8988T (cell line): ENCODE data around the gene AGBL4.

Source experiments
- DNase-seq: peaks from one replicate; pipeline ENCODE4 v3.0.0; 2011

AGBL4 gene

GRCh38 chr1:48876330-48876785, 1147.4 kb downstream of the AGBL4 start:
- DNase-seq, result no peak

GRCh38 chr1:48875552-48876329, 1148.0 kb downstream of the AGBL4 start:
- DNase-seq, result no peak

GRCh38 chr1:48873944-48874343, 1149.8 kb downstream of the AGBL4 start:
- DNase-seq, result no peak

DNA sequence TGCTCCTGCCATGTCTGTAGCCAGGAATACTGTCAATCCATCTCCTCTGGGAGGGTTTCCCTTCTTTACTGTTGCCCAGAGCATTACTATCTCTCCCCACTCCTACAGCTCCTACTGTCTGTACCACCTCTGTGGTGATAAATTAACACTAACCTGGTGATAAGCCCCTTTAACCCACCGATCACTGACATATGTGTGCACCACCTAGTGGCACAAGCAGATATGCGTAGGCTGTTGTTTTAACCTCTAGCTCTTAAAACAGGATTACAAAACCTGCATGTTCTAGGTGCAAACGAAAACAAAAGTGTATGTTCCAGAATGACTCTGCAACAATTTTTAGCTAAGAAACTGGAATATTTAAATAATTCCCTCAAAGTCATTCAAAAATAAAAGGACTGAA, 1153.2 kb downstream of the AGBL4 start:
- no peak for DNase-seq

GRCh38 chr1:48869116-48869893, 1154.4 kb downstream of the AGBL4 start:
- no peak for DNase-seq

- DNase-seq, result no peak
These were observed 1158.8 kb downstream of the AGBL4 start for GRCh38 chr1:48864913-48865312.

DNA sequence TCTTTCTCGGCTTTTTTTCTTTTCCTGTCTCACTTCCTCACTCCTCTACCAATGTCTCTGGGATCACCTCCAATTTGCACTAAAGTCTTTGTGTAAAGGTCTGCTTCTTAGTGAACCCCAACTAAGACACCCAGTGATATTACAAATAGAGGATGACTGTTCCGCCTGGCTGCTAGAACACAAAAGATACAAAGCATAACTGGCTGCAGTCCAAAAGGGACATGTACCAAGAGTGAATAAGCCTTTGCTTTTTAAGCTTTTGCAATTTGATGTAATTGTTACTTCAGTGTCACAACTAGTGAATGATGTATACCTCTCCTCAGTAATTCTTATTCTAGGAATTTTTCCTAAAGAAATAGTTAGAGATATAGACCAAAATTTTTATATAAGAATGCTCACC, 1164.3 kb downstream of the AGBL4 start:
- DNase-seq, result no peak

- DNase-seq, result no peak
These were observed 1165.4 kb downstream of the AGBL4 start for GRCh38 chr1:48858200-48858920.

DNA sequence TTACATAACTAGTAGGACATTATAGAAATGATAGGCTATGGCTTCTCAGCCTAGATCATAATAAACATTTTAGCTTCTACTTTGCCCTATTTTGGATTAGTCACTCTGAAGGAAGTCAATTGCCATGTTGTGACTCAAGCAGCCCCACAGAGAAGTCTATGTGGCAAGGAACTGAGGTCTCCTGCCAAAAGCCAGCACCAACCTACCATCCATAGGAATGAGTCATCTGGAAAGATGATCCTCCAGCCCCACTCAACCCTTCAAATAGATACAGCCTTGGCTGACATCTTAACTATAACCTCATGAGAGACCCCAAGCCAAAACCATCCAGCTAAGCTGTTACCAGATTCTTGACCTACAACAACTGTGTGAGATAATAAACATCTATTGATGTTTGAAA, 1170.7 kb downstream of the AGBL4 start:
- DNase-seq, result no peak

DNA sequence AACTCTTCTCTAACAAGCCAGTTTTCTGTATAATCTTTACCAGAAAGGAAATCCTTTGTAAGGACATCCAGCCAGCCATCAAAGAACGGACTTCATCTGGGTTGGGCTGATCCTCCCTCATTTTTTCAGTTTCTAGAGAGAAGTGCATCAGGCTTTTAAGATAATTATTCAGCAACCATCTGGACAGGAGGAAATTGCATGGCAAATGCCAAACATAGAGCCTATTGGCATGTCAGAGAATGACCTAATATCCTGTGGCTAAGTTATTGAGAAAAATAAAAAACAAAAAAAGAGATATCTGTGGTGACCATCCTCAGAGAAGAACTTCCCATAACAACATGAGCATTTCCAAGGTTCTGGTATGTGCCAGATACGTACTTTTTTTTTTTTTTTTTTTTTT, 1172.1 kb downstream of the AGBL4 start:
- DNase-seq, result no peak

- no peak for DNase-seq
These were observed 1175.7 kb downstream of the AGBL4 start for GRCh38 chr1:48848035-48848434.

DNA sequence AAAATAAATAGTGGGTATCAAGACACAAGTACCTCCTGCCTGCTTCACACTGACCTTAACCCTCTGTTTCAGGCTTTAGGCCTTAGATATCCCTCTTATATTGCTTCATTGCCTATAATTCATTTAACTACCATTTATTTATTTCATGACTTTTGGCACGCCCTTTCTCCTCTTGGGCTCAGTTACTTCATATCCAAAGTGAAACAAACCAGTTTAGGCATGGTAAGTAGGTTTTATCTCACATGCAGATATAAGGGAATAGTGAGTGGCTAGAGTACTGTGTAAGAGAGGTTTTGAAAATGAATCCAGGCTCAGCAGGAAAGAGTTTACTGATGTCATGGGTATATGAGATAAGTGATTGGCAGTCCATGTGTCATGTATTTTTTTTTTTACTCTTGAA, 1177.3 kb downstream of the AGBL4 start:
- DNase-seq, result no peak

GRCh38 chr1:48844187-48844586, 1179.6 kb downstream of the AGBL4 start:
- no peak for DNase-seq

DNA sequence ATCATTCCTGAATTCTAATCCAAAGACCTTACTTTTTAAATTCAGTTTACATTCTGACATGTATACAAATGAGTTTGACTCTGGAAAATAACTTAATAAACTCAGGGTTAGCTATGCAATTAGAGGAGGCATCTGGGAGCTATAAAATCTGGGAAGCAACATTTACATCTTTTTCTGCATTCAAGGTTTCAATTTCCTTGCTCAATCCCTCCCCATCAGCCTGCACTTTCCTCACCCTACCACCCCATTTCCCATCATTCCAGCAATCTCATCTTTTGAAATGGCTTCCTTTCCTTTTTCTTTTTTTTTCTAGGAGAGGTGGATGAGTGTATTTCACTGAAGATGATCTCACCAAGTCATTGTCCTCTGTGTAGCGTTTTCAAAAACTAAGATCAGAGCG, 1181.8 kb downstream of the AGBL4 start:
- no peak for DNase-seq

GRCh38 chr1:48841461-48841860, 1182.3 kb downstream of the AGBL4 start:
- DNase-seq, result no peak

GRCh38 chr1:48831120-48831978, 1192.4 kb downstream of the AGBL4 start:
- DNase-seq, result no peak

DNA sequence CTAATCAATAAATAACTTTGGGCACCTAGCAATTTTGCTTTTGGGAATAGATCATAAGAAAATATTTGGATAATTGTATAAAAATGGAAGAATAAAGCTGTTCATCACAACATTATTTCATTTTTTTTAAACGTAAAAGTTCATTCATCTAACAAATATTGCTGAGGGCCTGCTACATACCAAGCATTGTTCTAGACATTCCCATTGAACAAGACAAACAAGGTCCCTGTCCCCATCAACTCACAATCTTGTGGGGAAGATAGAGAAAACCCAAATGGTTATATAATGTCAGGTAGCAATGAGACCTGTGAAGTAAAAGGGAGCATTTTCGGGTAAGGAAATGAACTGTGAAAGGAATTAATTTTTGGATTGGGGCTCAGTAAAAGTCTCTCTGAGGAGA, 1193.0 kb downstream of the AGBL4 start:
- no peak for DNase-seq

GRCh38 chr1:48829446-48829845, 1194.3 kb downstream of the AGBL4 start:
- DNase-seq, result no peak

DNA sequence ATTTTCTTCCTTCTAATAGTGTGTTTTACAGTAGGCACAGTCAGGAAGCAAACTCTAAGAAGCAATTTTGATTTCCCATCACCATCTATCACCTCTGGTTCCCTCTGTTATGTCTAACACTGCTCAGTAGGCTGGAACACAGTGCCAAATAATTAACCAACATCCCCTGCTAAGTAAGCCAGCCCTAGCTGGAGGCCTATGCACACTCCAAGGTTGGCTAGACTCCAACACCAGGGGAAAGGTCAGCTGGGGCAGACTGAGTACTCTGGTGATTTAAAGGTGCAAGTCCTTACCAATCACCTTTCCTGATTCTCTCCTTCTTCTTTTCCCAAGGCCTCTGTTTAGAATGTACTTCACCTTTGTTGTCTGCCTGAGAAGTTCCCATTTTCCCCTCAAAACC, 1200.6 kb downstream of the AGBL4 start:
- DNase-seq, result no peak

DNA sequence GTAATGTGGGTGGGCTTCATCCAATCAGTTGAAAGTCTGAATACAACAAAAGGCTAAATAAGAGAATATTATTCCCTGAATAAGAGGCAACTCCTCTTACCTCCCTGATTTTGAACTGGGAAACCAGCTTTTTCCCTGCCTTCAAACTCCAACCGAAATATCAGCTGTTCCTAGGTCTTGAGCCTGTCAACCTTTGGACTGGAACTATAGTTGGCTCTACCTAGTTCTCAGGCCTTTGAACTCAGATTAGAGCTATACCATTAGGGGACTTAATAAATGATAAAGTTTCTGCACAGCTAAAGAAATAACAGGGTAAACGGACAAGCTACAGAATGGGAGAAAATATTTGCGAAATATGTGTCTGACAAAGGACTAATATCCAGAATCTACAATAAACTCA, 1203.3 kb downstream of the AGBL4 start:
- DNase-seq, result no peak

DNA sequence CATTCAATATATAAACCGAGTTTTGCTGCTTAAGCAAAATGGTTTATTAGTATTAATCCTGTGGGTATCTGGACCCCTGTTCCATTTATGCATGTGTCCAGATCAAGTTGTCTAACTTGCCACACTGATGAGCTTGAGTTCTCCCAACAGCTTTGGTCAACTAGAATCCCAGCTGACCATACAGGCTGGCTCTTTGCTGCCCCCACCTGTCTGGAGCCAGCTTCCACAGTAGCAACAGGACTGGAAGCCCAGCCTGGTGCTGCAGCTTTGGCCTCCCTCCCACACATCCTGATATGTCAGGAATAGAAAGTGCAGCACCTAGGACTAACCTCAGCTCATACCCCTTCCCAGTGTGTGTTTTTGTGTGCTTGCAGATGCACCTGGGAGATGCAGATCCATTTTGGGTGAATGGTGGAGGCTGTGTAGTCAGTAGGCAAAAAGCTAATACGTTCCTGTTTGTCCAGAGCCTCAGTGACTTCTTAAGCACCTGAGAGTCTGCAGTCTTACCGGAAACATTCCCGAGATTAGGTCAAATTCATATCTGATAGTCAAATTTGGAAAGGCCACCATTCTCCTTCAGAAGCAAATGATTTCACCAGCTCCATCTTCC, 1206.1 kb downstream of the AGBL4 start:
- no peak for DNase-seq

- DNase-seq, result no peak
These were observed 1213.0 kb downstream of the AGBL4 start for GRCh38 chr1:48810740-48811139.
